H1 (cell line): Measurements from ENCODE around the gene CPSF7. TPM values are rescaled to one million over a fixed set of nuclear protein-coding genes. Genes with fewer than 3 reads are reported as not detected.

Source experiments
- CTCF ChIA-PET: fragments of 300-600 bp; sonication (Branson Sonifier 250); formaldehyde crosslinking; loops from one replicate; lab custom pipeline; 2021; ENCODE audit not compliant: partially characterized antibody; lab: Charles Lee
- POLR2A ChIA-PET: fragments of 300-600 bp; sonication (Branson Sonifier 250); formaldehyde crosslinking; loops from one replicate; lab custom pipeline; 2021; ENCODE audit warnings: inconsistent platforms; ENCODE audit not compliant: partially characterized antibody; lab: Charles Lee
- DNase-seq, 2 experiments: peaks; one replicate each; pipeline versions ENCODE4 v3.0.0 to v3.0.0-alpha.2; 2010 to 2022; ENCODE audit warnings: low spot score in 2 of 2, low read depth in 1 of 2, mixed read lengths in 1 of 2
- FAIRE-seq: peaks from 2 replicates; lab custom pipeline; 2011; peaks lifted over from hg19 to GRCh38; lab: Jason Lieb, UNC
- H2AFZ ChIP-seq: 2 replicates; pipeline ENCODE4 v1.8.1; 2012; ENCODE audit warnings: low read length, inconsistent platforms
- H2AK5ac ChIP-seq: 2 replicates; pipeline ENCODE4 v1.6.1; 2013; ENCODE audit warnings: low read depth, low read length
- H2BK120ac ChIP-seq: replicated peaks from 2 replicates; pipeline ENCODE3; 2013; ENCODE audit warnings: low read depth, low read length, inconsistent platforms
- H2BK12ac ChIP-seq: 2 replicates; pipeline ENCODE4 v1.6.1; 2013; ENCODE audit warnings: low read depth, low read length
- H2BK15ac ChIP-seq: 2 replicates; pipeline ENCODE4 v1.6.1; 2013; ENCODE audit warnings: low read length
- H2BK20ac ChIP-seq: 2 replicates; pipeline ENCODE4 v1.6.1; 2013; ENCODE audit warnings: low read length
- H2BK5ac ChIP-seq: 2 replicates; pipeline ENCODE4 v1.6.1; 2013; ENCODE audit warnings: low read depth, low read length
- H3K14ac ChIP-seq: 2 replicates; pipeline ENCODE4 v1.6.1; 2013; ENCODE audit warnings: inconsistent platforms; ENCODE audit not compliant: insufficient read length
- H3K18ac ChIP-seq: 2 replicates; pipeline ENCODE4 v1.6.1; 2013; ENCODE audit warnings: low read length; ENCODE audit errors: extremely low read depth
- H3K23ac ChIP-seq: 2 replicates; pipeline ENCODE4 v1.6.1; 2013; ENCODE audit warnings: inconsistent platforms; ENCODE audit not compliant: insufficient read length
- H3K23me2 ChIP-seq: 2 replicates; pipeline ENCODE4 v1.6.1; 2013; ENCODE audit warnings: low read depth, low read length
- H3K27ac ChIP-seq: 2 replicates; pipeline ENCODE4 v1.6.1; 2011; ENCODE audit warnings: low read depth, low read length, inconsistent platforms
- H3K27me3 ChIP-seq, 4 experiments: replicated peaks in 1 of 4; 1 replicate in 1 of 4; 2 replicates in 3 of 4; pipeline versions ENCODE4 v1.6.1 to v1.8.1; 2011 to 2013; ENCODE audit warnings: low read length in 3 of 4, mild to moderate bottlenecking in 3 of 4, inconsistent platforms in 2 of 4, mixed read lengths in 2 of 4, moderate library complexity in 1 of 4; ENCODE audit not compliant: control insufficient read depth in 3 of 4, insufficient read depth in 3 of 4; ENCODE audit errors: extremely low read depth in 1 of 4
- H3K36me3 ChIP-seq, 4 experiments: 2 replicates each; pipeline versions ENCODE4 v1.6.1 to v1.8.1; 2011 to 2013; ENCODE audit warnings: mild to moderate bottlenecking in 4 of 4, low read length in 3 of 4, moderate library complexity in 2 of 4, control low read depth in 1 of 4, inconsistent platforms in 1 of 4; ENCODE audit not compliant: insufficient read depth in 4 of 4, control insufficient read depth in 2 of 4
- H3K4ac ChIP-seq: replicated peaks from 2 replicates; pipeline ENCODE3; 2013; ENCODE audit warnings: low read length, low read depth, mixed read lengths, inconsistent platforms; ENCODE audit not compliant: insufficient read length
- H3K4me1 ChIP-seq, 4 experiments: replicated peaks in 1 of 4; 1 replicate in 1 of 4; 2 replicates in 3 of 4; pipeline versions ENCODE4 v1.6.1 to v1.8.1; 2011 to 2013; ENCODE audit warnings: low read length in 3 of 4, inconsistent platforms in 2 of 4, mixed read lengths in 1 of 4; ENCODE audit not compliant: insufficient read depth in 4 of 4, control insufficient read depth in 3 of 4
- H3K4me2 ChIP-seq, 2 experiments: 2 replicates each; pipeline versions ENCODE4 v1.6.1 to v1.8.1; 2011 to 2013; ENCODE audit warnings: low read depth in 2 of 2, low read length in 2 of 2, control low read depth in 1 of 2, inconsistent platforms in 1 of 2, mild to moderate bottlenecking in 1 of 2; ENCODE audit not compliant: insufficient read depth in 1 of 2
- H3K4me3 ChIP-seq, 4 experiments: fragments of 200-600, 300-600 bp in 1 of 4; sonication (generic), shearing (Covaris generic), sonication (Bioruptor Twin) in 1 of 4; 2 replicates each; pipeline versions ENCODE4 v1.5.1 to v1.8.1; 2011 to 2016; ENCODE audit warnings: low read length in 4 of 4, low read depth in 3 of 4, control low read depth in 2 of 4, inconsistent platforms in 2 of 4, mild to moderate bottlenecking in 2 of 4, mixed read lengths in 1 of 4, moderate library complexity in 1 of 4; ENCODE audit not compliant: insufficient read depth in 2 of 4; ENCODE audit errors: extremely low read depth in 1 of 4
- H3K56ac ChIP-seq: replicated peaks from 2 replicates; pipeline ENCODE3; 2013; ENCODE audit warnings: low read depth, mild to moderate bottlenecking, mixed read lengths, low read length, inconsistent platforms; ENCODE audit not compliant: insufficient read length
- H3K79me1 ChIP-seq: 2 replicates; pipeline ENCODE4 v1.6.1; 2013; ENCODE audit warnings: low read depth, low read length, control low read depth
- H3K79me2 ChIP-seq, 2 experiments: 2 replicates each; pipeline versions ENCODE4 v1.6.1 to v1.8.1; 2012 to 2013; ENCODE audit warnings: low read length in 2 of 2, mild to moderate bottlenecking in 2 of 2, inconsistent platforms in 1 of 2; ENCODE audit not compliant: insufficient read depth in 2 of 2, control insufficient read depth in 1 of 2
- H3K9ac ChIP-seq, 4 experiments: replicated peaks in 1 of 4; 1 replicate in 1 of 4; 2 replicates in 3 of 4; pipeline versions ENCODE4 v1.6.1 to v1.8.1; 2011 to 2013; ENCODE audit warnings: low read depth in 3 of 4, low read length in 3 of 4, control low read depth in 2 of 4, mild to moderate bottlenecking in 2 of 4, moderate library complexity in 2 of 4, inconsistent platforms in 1 of 4; ENCODE audit errors: extremely low read depth in 1 of 4
- H3K9me3 ChIP-seq, 2 experiments: 2 replicates each; pipeline versions ENCODE4 v1.6.1 to v1.8.1; 2012 to 2013; ENCODE audit warnings: mild to moderate bottlenecking in 2 of 2, moderate library complexity in 2 of 2, control low read depth in 1 of 2, inconsistent platforms in 1 of 2, low read depth in 1 of 2, low read length in 1 of 2, mixed read lengths in 1 of 2; ENCODE audit not compliant: insufficient read depth in 2 of 2
- H4K20me1 ChIP-seq, 2 experiments: replicated peaks in 1 of 2; 2 replicates each; pipeline versions ENCODE3 to v1.8.1; 2011 to 2013; ENCODE audit warnings: inconsistent platforms in 2 of 2, low read length in 2 of 2, mild to moderate bottlenecking in 1 of 2; ENCODE audit not compliant: insufficient read depth in 2 of 2, control insufficient read depth in 1 of 2
- H4K5ac ChIP-seq: 2 replicates; pipeline ENCODE4 v1.6.1; 2013; ENCODE audit warnings: low read length, low read depth, mixed read lengths, inconsistent platforms; ENCODE audit not compliant: insufficient read length
- H4K8ac ChIP-seq: 2 replicates; pipeline ENCODE4 v1.8.0; 2013; ENCODE audit warnings: mild to moderate bottlenecking, moderate library complexity, low read length, inconsistent platforms; ENCODE audit not compliant: insufficient read depth; ENCODE audit errors: extremely low read depth
- H4K91ac ChIP-seq: replicated peaks from 2 replicates; pipeline ENCODE3; 2013; ENCODE audit warnings: low read length, mixed read lengths, inconsistent platforms; ENCODE audit not compliant: insufficient read length
- CBX5 ChIP-seq: fragments of 300-800, 300-1000 bp; sonication (generic); IDR thresholded peaks from 2 replicates; pipeline ENCODE4 v1.7.1; 2016; ENCODE audit warnings: antibody characterized with exemption, low read length, low read depth
- CHD1 ChIP-seq: IDR thresholded peaks from 2 replicates; pipeline ENCODE4 v1.6.1; 2012; ENCODE audit warnings: low read depth, low read length, improper control_type of control experiment
- HDAC2 ChIP-seq, 2 experiments: fragments of 300-600 bp in 1 of 2; sonication (generic) in 1 of 2; IDR thresholded peaks; 2 replicates each; pipeline ENCODE4 v1.6.1; 2011 to 2012; ENCODE audit warnings: low read depth in 2 of 2, low read length in 2 of 2, mild to moderate bottlenecking in 2 of 2, moderate library complexity in 2 of 2, borderline replicate concordance in 1 of 2, inconsistent platforms in 1 of 2
- KDM5A ChIP-seq: fragments of 200-600 bp; IDR thresholded peaks from 2 replicates; pipeline ENCODE4 v1.7.1; 2012; ENCODE audit warnings: mild to moderate bottlenecking, low read length, inconsistent platforms, mixed read lengths
- MAFK ChIP-seq: IDR thresholded peaks from 2 replicates; pipeline ENCODE4 v1.6.1; 2012; ENCODE audit warnings: low read depth, mild to moderate bottlenecking, improper control_type of control experiment, low read length
- NANOG ChIP-seq: IDR thresholded peaks from 2 replicates; pipeline ENCODE4 v1.6.1; 2011; ENCODE audit warnings: low read length, low read depth, mild to moderate bottlenecking, inconsistent platforms; ENCODE audit not compliant: insufficient read depth, poor library complexity, severe bottlenecking
- RXRA ChIP-seq: IDR thresholded peaks from 2 replicates; pipeline ENCODE4 v1.6.1; 2011; ENCODE audit warnings: low read depth, mild to moderate bottlenecking, low read length, moderate library complexity; ENCODE audit not compliant: insufficient read depth
- SIRT6 ChIP-seq: IDR thresholded peaks from one replicate; pipeline ENCODE4 v1.7.1; 2012; ENCODE audit warnings: low read length, inconsistent platforms
- TCF12 ChIP-seq: IDR thresholded peaks from 2 replicates; pipeline ENCODE4 v1.6.1; 2011; ENCODE audit warnings: low read depth, mild to moderate bottlenecking, low read length
- WGBS, 2 experiments: shearing (Covaris generic) in 1 of 2; methylation state at CpG; one replicate each; pipeline versions ENCODE4 v1.1.6 to v1.1.7; 2013 to 2015; ENCODE audit warnings: low lambda C conversion rate in 2 of 2, mixed read lengths in 2 of 2, inconsistent platforms in 1 of 2, low coverage in 1 of 2, missing lambda C conversion rate in 1 of 2; ENCODE audit not compliant: insufficient replicate concordance in 2 of 2, insufficient coverage in 1 of 2, insufficient read length in 1 of 2; ENCODE audit errors: extremely low coverage in 1 of 2, missing lambda C conversion rate in 1 of 2; 5-methylcytosine and 5-hydroxymethylcytosine counted together
- polyA plus RNA-seq, 7 experiments: library from polyadenylated mRNA; depleted of rRNA in 3 of 7; stranded (reverse) in 5 of 7; unstranded in 2 of 7; fragments of >200 nt in 5 of 7; fragments of 200-250 nt in 2 of 7; gene quantifications; 1 replicate in 5 of 7; 2 replicates in 1 of 7; 4 replicates in 1 of 7; pipeline versions ENCODE4 v1.2.1 to v1.2.3, GENCODE V29; 2011 to 2013; ENCODE audit warnings: missing spikeins in 2 of 7, mixed read lengths in 2 of 7
- total RNA-seq: library from RNA; stranded (reverse); fragmentation: NEBNext Ultra II Directional; extraction: Animal tissue kit (Norgen Biotek cat#: 25700); gene quantifications from 2 replicates; pipeline ENCODE4 v1.2.1, GENCODE V29; 2021

Gene CPSF7
- total and polyA plus RNA-seq, 2 of the 8 experiments (the other 6 are each of a cell fraction or from before 2014, with no cell fraction given) = 95.9 to 122 TPM

- Histone ChIP-seq H4K5ac (no peak overlapping the region), H3K14ac (no peak overlapping the region), H2BK120ac (no peak overlapping the region), H3K56ac (no peak overlapping the region), H3K27ac (no peak overlapping the region), H2AK5ac (no peak overlapping the region), H3K79me2 (no peaks in the 10 kb centered on the region), H2BK20ac (no peak overlapping the region), H3K79me1 (peaks cover 2% of the 10 kb centered on the region), H2AFZ (no peak overlapping the region), H3K4me2 (no peak overlapping the region), H3K9me3 (no peaks in the 10 kb centered on the region), H3K27me3 (no peaks in the 10 kb centered on the region), H3K4me3 (no peak overlapping the region), H4K20me1 (peaks cover 0 to 5% of the 10 kb centered on the region in 2 experiments), H3K18ac (no peak overlapping the region), H2BK15ac (no peak overlapping the region), H3K23me2 (no peaks in the 10 kb centered on the region), H4K91ac (no peak overlapping the region), H2BK12ac (no peak overlapping the region), H3K9ac (no peak overlapping the region), H3K36me3 (peaks cover 0 to 8% (median 4%) of the 10 kb centered on the region in 4 experiments; a peak in 5 of 8 replicates), H2BK5ac (no peak overlapping the region), H3K4ac (no peak overlapping the region), H3K23ac (no peak overlapping the region), H3K4me1 (no peaks in the 10 kb centered on the region), H4K8ac (no peak overlapping the region)
- 89% methylated on average over 15 of the region's 15 CpGs; no CpG with 5 or more reads in 1 of the 2 experiments for WGBS, 2 experiments
- POLR2A ChIA-PET = interaction anchor here (1.9 to 39.7 kb wide), 3 partner anchors 1 to 38 kb away, joined by 7 to 1106 read pairs (median 1106); partner anchors contain the start of genes CYB561A3, DDB1, TKFC and TMEM138
- TF ChIP-seq SIRT6 = no peak
- no peak for TF ChIP-seq TCF12
- no peak for TF ChIP-seq RXRA
- TF ChIP-seq NANOG = no peak
- no peak for TF ChIP-seq HDAC2 (IDR thresholded peaks at IDR 0.05; ENCODE audit: borderline replicate concordance in 1 of 2, low read depth in 2 of 2, low read length in 2 of 2)
- no peak for TF ChIP-seq CBX5
- TF ChIP-seq KDM5A = no peak
- TF ChIP-seq CHD1 = no peak
- no peak for TF ChIP-seq MAFK
- CTCF ChIA-PET = interaction anchor here (3.8 to 22.8 kb wide), 2 partner anchors 16 to 32 kb away, joined by 27 to 255 read pairs; partner anchors contain the start of genes DDB1 and TKFC
- DNase-seq (no peak), FAIRE-seq (no peak)
Observed at GRCh38 chr11:61353131-61354067, 76.4 kb downstream of the CPSF7 start.
